Right lobe of liver (tissue), 4 donors: ENCODE results near the gene NCAM2.

Experiments used
- POLR2A ChIP-seq: fragments of 450-650 bp; IDR thresholded peaks from one replicate; pipeline ENCODE4 v1.6.1; 2017; ENCODE audit warnings: antibody characterized with exemption, mild to moderate bottlenecking
- TF ChIP-seq, protein P1 (sequence below), 4 donors: fragments of 200-600 bp in 3 of 4; fragments of 450-650 bp in 1 of 4; IDR thresholded peaks; one replicate each; pipeline versions ENCODE4 v1.5.1 to v1.8.0; 2016 to 2022; ENCODE audit warnings: antibody characterized with exemption in 4 of 4, mild to moderate bottlenecking in 2 of 4
- donor health status: DM: no; HTN: no; CAD: no.
- donor health status: DM: no; HTN: no; CAD: no.
- donor health status: DM: no; HTN: yes; CAD: no.

DNA sequence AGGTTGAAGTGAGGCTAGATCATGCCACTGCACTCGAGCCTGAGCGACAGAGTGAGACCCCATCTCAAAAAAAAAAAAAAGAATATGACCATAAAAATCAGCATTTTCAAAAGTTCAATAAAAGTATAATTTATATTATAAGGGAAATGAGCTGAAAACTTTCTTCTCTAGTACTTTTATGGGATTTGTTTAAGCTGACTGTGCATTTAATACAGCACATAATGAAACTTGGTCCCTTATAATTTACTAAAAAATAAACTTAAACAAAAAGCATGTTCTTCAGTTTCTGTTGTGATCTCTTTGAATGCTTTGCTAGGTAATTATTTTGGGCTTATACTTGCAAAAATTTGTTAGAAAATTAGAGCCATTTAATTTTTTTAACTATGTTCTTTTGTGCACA, 77.8 kb downstream of the NCAM2 start:
- TF ChIP-seq, protein P1, sequence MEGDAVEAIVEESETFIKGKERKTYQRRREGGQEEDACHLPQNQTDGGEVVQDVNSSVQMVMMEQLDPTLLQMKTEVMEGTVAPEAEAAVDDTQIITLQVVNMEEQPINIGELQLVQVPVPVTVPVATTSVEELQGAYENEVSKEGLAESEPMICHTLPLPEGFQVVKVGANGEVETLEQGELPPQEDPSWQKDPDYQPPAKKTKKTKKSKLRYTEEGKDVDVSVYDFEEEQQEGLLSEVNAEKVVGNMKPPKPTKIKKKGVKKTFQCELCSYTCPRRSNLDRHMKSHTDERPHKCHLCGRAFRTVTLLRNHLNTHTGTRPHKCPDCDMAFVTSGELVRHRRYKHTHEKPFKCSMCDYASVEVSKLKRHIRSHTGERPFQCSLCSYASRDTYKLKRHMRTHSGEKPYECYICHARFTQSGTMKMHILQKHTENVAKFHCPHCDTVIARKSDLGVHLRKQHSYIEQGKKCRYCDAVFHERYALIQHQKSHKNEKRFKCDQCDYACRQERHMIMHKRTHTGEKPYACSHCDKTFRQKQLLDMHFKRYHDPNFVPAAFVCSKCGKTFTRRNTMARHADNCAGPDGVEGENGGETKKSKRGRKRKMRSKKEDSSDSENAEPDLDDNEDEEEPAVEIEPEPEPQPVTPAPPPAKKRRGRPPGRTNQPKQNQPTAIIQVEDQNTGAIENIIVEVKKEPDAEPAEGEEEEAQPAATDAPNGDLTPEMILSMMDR (IDR thresholded peaks at IDR 0.05): no peak
- TF ChIP-seq POLR2A: no peak
